ENCODE measurements around the gene VEGFC.

VEGFC gene

DNA sequence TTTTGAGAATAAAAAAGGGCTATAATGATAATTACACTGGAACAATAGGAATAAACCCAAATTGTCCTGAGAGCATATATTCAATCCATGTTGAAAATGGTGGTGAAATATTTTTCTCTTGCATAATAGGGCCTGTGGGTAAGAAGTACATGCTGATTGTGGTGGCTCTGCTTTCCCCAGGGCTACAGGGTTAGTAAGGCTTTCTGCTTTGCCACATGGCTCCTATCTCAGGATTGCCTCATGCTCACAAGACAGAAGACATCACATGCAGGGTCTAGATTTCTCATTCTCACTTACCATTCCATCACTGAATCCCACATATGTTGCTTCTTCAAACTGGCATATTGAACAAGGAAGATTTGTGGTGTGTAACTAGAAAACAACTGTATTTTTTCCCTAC, 12.4 kb upstream of the VEGFC start:
- Histone ChIP-seq H2AFZ (ENCODE audit: low read depth) (no peak overlapping the region), H3K4me3 (IDR thresholded peaks at IDR 0.05; ENCODE audit: insufficient read depth, low read depth, low read length) (no peak overlapping the region), H3K27ac (no peak overlapping the region), H3K9ac (no peak overlapping the region), H3K36me3 (ENCODE audit: insufficient read depth) (no peaks in the 10 kb centered on the region), H3K4me2 (no peak overlapping the region), H3K27me3 (ENCODE audit: insufficient read depth, low read depth) (no peaks in the 10 kb centered on the region), H3K79me2 (ENCODE audit: insufficient read depth, low read depth) (no peaks in the 10 kb centered on the region), H3K4me1 (ENCODE audit: low read depth, poor library complexity, severe bottlenecking) (no peaks in the 10 kb centered on the region), H4K20me1 (ENCODE audit: insufficient read depth) (no peaks in the 10 kb centered on the region)
- TF ChIP-seq, protein P1, sequence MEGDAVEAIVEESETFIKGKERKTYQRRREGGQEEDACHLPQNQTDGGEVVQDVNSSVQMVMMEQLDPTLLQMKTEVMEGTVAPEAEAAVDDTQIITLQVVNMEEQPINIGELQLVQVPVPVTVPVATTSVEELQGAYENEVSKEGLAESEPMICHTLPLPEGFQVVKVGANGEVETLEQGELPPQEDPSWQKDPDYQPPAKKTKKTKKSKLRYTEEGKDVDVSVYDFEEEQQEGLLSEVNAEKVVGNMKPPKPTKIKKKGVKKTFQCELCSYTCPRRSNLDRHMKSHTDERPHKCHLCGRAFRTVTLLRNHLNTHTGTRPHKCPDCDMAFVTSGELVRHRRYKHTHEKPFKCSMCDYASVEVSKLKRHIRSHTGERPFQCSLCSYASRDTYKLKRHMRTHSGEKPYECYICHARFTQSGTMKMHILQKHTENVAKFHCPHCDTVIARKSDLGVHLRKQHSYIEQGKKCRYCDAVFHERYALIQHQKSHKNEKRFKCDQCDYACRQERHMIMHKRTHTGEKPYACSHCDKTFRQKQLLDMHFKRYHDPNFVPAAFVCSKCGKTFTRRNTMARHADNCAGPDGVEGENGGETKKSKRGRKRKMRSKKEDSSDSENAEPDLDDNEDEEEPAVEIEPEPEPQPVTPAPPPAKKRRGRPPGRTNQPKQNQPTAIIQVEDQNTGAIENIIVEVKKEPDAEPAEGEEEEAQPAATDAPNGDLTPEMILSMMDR (conservative IDR thresholded peaks at IDR 0.05; ENCODE audit: low read depth, low read length) = no peak

DNA sequence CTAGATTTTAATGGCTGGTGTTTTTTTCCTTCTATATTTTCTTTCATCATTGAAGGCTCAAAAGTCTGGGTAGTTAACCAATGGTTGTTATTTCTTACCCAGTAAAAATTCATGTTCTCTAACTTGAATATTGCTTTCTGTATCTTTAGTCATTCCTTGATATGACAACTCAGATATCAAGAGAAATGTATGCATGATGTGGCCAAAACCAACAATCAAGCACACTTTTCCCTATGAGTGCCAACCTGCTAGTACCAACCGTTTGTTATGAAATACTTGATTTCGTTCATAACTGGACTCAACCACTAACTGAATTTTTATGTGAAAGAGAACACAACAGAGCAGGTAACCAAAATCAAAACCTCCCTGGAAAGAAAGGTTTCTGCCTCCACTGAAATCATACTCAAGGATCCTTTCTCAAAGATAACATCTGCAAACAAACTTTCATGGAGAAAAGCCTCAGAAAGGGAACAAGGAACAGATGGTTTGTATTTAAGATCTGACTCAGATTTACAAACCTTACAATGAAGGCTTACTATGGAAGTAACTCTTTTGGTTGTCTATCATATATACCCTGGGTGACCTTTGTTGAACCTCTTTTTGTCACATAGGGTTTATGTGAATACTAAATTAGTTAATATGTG, 8.3 kb upstream of the VEGFC start:
- no peaks in the 10 kb centered on the region for H3K27me3 ChIP-seq (ENCODE audit: insufficient read depth, low read depth)
- H3K4me1 ChIP-seq (ENCODE audit: low read depth, poor library complexity, severe bottlenecking) = no peaks in the 10 kb centered on the region
- no peak overlapping the region for H2AFZ ChIP-seq (ENCODE audit: low read depth)
- no peak overlapping the region for H3K27ac ChIP-seq
- no peaks in the 10 kb centered on the region for H3K79me2 ChIP-seq (ENCODE audit: insufficient read depth, low read depth)
- TF ChIP-seq, protein P1 (conservative IDR thresholded peaks at IDR 0.05; ENCODE audit: low read depth, low read length) = no peak
- no peaks in the 10 kb centered on the region for H4K20me1 ChIP-seq (ENCODE audit: insufficient read depth)
- no peak overlapping the region for H3K4me3 ChIP-seq (IDR thresholded peaks at IDR 0.05; ENCODE audit: insufficient read depth, low read depth, low read length)
- H3K4me2 ChIP-seq = no peak overlapping the region
- no peaks in the 10 kb centered on the region for H3K36me3 ChIP-seq (ENCODE audit: insufficient read depth)
- H3K9ac ChIP-seq = no peak overlapping the region

DNA sequence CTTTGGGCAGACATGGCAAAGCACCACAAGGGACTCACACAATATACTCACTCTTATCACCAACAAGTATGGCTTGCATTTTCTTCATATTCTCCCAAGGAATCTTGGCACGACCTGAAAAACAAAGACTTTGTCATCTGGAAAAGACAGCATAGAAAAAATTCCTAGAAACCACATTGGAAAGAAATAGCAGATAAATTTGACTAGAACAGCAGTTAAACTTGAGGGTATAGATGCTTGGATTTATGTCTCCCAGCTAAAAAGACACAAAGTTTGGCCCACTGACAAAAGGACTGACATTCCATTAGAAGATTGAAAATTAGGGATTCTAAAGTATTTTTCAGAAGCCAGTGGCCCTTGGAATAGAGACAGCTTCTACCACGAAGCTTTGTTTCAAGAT, 6.9 kb upstream of the VEGFC start:
- Histone ChIP-seq H2AFZ (ENCODE audit: low read depth) (no peak overlapping the region), H3K36me3 (ENCODE audit: insufficient read depth) (no peaks in the 10 kb centered on the region), H3K27ac (no peak overlapping the region), H4K20me1 (ENCODE audit: insufficient read depth) (no peaks in the 10 kb centered on the region), H3K79me2 (ENCODE audit: insufficient read depth, low read depth) (no peaks in the 10 kb centered on the region), H3K4me3 (IDR thresholded peaks at IDR 0.05; ENCODE audit: insufficient read depth, low read depth, low read length) (no peak overlapping the region), H3K9ac (no peak overlapping the region), H3K4me1 (ENCODE audit: low read depth, poor library complexity, severe bottlenecking) (no peaks in the 10 kb centered on the region), H3K27me3 (ENCODE audit: insufficient read depth, low read depth) (no peaks in the 10 kb centered on the region), H3K4me2 (no peak overlapping the region)
- TF ChIP-seq, protein P1 (conservative IDR thresholded peaks at IDR 0.05; ENCODE audit: low read depth, low read length) = no peak

DNA sequence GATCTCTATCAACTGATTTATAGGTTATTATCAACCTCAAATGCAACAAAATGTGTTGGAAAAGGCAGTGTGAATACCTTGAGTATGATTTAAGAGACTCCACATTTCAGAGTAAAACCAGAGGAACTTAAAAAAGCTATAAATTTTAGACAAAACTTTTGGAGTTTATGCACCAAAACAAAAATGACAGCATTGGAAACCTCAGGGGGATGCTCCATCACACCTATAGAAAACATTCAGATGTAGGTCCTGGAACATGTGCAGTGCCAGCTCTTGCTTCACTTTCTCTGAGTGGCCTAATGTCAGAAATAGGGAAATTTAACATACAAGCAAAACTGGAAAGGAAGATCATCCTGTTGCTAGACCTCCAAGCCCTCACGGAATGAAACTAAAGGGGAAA, 5.8 kb upstream of the VEGFC start:
- H3K9ac ChIP-seq = no peak overlapping the region
- no peaks in the 10 kb centered on the region for H3K4me1 ChIP-seq (ENCODE audit: low read depth, poor library complexity, severe bottlenecking)
- H4K20me1 ChIP-seq (ENCODE audit: insufficient read depth) = no peaks in the 10 kb centered on the region
- TF ChIP-seq, protein P1 (conservative IDR thresholded peaks at IDR 0.05; ENCODE audit: low read depth, low read length) = no peak
- H2AFZ ChIP-seq (ENCODE audit: low read depth) = no peak overlapping the region
- H3K4me2 ChIP-seq = no peak overlapping the region
- H3K27ac ChIP-seq = no peak overlapping the region
- no peaks in the 10 kb centered on the region for H3K36me3 ChIP-seq (ENCODE audit: insufficient read depth)
- no peaks in the 10 kb centered on the region for H3K27me3 ChIP-seq (ENCODE audit: insufficient read depth, low read depth)
- H3K79me2 ChIP-seq (ENCODE audit: insufficient read depth, low read depth) = no peaks in the 10 kb centered on the region
- no peak overlapping the region for H3K4me3 ChIP-seq (IDR thresholded peaks at IDR 0.05; ENCODE audit: insufficient read depth, low read depth, low read length)
